Tibial nerve (tissue), 4 donors: Measurements from ENCODE around the gene BUB1.

Experiments
- EP300 ChIP-seq, 2 donors: sonication (generic); formaldehyde crosslinking; IDR thresholded peaks; one replicate each; pipeline ENCODE4 v1.6.1; 2017; ENCODE audit warnings: antibody characterized with exemption in 2 of 2, mild to moderate bottlenecking in 1 of 2
- POLR2A ChIP-seq, 2 donors: fragments of 450-650 bp; IDR thresholded peaks; one replicate each; pipeline ENCODE4 v1.6.1; 2017; ENCODE audit warnings: antibody characterized with exemption in 2 of 2, mild to moderate bottlenecking in 2 of 2, moderate library complexity in 2 of 2
- TF ChIP-seq, protein P1 (sequence below), 5 experiments: fragments of 200-600 bp in 3 of 5; fragments of 450-650 bp in 2 of 5; sonication (generic) in 3 of 5; IDR thresholded peaks; one replicate each; pipeline ENCODE4 v1.5.1; 2016 to 2019; ENCODE audit warnings: antibody characterized with exemption in 5 of 5, mild to moderate bottlenecking in 3 of 5, moderate library complexity in 2 of 5

DNA sequence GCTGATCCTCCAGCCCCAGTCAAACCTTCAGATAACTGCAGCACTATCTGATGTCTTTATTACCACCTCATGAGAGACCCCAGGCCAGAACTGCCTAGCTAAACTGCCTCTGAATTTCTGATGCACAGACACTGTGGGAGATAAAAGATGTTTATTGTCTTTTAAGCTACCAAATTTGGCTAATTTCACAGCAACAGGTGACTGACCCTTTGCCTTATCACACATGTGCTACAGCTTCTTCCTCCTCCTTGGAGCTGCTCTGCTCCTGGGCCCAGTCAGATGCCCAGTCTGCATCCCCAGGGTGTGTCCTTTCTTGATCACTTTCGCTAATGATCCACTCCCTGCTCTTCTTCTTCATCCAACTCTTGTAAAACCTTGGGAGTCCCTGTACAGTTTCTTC, 34.9 kb upstream of the BUB1 start:
- TF ChIP-seq, protein P1, sequence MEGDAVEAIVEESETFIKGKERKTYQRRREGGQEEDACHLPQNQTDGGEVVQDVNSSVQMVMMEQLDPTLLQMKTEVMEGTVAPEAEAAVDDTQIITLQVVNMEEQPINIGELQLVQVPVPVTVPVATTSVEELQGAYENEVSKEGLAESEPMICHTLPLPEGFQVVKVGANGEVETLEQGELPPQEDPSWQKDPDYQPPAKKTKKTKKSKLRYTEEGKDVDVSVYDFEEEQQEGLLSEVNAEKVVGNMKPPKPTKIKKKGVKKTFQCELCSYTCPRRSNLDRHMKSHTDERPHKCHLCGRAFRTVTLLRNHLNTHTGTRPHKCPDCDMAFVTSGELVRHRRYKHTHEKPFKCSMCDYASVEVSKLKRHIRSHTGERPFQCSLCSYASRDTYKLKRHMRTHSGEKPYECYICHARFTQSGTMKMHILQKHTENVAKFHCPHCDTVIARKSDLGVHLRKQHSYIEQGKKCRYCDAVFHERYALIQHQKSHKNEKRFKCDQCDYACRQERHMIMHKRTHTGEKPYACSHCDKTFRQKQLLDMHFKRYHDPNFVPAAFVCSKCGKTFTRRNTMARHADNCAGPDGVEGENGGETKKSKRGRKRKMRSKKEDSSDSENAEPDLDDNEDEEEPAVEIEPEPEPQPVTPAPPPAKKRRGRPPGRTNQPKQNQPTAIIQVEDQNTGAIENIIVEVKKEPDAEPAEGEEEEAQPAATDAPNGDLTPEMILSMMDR (IDR thresholded peaks at IDR 0.05), result no peak
- TF ChIP-seq EP300 (IDR thresholded peaks at IDR 0.05), result no peak
- TF ChIP-seq POLR2A (IDR thresholded peaks at IDR 0.05), result no peak
